Measurements from ENCODE around the gene GNAO1.
"Not testable (repeated sequence)": the region's sequence is repeated elsewhere in the genome, so short reads cannot be mapped to it uniquely, and the experiment has no call there.

DNA sequence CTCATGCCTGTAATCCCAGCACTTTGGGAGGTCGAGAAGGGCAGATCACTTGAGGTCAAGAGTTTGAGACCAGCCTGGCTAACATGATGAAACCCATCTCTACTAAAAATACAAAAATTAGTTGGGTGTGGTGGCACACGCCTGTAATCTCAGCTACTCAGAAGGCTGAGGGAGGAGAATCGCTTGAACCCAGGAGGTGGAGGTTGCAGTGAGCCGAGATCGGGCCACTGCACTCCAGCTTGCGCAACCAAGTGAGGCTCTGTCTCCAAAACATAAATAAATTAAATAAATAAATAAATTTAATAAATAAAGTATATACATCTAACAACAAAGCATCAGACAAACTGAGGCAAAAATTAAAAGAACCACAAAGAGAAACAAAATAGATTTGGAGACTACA is 184.5 kb downstream of the GNAO1 start:
- TF ChIP-seq EZH2 (optimal IDR thresholded peaks at IDR 0.05; ENCODE audit: low read depth, low read length); CTCF (IDR thresholded peaks at IDR 0.05; ENCODE audit: low read length): not testable (repeated sequence)

All from MM.1S (cell line).